Coronary artery (tissue), 2 donors: Measurements from ENCODE around the gene HMGN5.

Experiments
- DNase-seq: peaks from one replicate; pipeline ENCODE4 v3.0.0-alpha.2; 2017; ENCODE audit warnings: low spot score
- H3K27ac ChIP-seq, 2 donors: fragments of 200-600 bp; sonication (generic); one replicate each; pipeline ENCODE4 v1.5.1; 2016 to 2019
- H3K4me3 ChIP-seq: fragments of 200-600 bp; sonication (generic); 2 replicates; pipeline ENCODE4 v1.5.1; 2016; ENCODE audit warnings: mild to moderate bottlenecking, moderate library complexity
- TF ChIP-seq, protein P1 (sequence below): fragments of 200-600 bp; sonication (generic); IDR thresholded peaks from one replicate; pipeline ENCODE4 v1.5.1; 2019; ENCODE audit warnings: antibody characterized with exemption

HMGN5 gene

DNA sequence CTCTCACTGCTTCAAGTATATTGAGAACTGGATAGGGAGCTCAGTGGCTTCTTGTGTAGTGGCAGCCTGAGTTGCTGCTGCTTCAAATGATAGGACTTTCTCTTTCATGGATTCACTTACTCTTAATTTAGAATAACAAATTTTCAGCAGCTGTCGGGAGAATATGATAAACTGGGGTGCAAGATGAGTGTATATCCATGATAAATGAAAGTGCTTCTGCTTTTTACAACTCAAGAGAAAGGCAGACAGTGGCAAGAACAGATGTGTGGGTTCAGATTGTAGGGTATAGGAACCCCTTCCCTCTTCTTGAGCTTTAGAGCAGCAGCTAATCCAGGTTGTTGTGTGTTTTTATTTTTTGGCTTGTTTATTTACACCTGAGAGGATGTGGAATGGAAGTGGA is 1.2 kb upstream of the HMGN5 start:
- DNase-seq = no peak
- peak overlapping the region; percentile 73 for H3K4me3 ChIP-seq
- H3K27ac ChIP-seq = peak overlapping the region; percentile 55 to 84
- TF ChIP-seq, protein P1, sequence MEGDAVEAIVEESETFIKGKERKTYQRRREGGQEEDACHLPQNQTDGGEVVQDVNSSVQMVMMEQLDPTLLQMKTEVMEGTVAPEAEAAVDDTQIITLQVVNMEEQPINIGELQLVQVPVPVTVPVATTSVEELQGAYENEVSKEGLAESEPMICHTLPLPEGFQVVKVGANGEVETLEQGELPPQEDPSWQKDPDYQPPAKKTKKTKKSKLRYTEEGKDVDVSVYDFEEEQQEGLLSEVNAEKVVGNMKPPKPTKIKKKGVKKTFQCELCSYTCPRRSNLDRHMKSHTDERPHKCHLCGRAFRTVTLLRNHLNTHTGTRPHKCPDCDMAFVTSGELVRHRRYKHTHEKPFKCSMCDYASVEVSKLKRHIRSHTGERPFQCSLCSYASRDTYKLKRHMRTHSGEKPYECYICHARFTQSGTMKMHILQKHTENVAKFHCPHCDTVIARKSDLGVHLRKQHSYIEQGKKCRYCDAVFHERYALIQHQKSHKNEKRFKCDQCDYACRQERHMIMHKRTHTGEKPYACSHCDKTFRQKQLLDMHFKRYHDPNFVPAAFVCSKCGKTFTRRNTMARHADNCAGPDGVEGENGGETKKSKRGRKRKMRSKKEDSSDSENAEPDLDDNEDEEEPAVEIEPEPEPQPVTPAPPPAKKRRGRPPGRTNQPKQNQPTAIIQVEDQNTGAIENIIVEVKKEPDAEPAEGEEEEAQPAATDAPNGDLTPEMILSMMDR = no peak

DNA sequence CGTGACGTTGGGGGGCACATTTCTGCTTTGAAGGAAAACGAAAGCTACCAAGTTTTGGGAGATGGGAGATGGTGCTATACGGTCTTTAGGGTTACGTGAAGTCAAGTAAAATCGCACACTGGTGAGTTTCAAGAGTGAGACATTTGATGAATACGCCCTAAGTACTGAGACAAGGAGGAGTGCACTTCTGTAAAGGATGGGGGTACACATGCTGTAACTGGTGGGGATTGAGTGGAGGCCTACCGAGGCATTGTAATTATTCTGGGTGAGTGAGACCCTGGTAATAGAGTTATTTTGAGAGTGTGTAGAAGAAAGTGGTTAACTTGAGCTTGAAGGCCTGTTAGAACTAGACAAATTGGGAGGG is 725 bp upstream of the HMGN5 start:
- TF ChIP-seq, protein P1 = no peak
- Histone ChIP-seq H3K27ac (peak overlapping the region; percentile 55 to 84), H3K4me3 (peak overlapping the region; percentile 73)
- no peak for DNase-seq

DNA sequence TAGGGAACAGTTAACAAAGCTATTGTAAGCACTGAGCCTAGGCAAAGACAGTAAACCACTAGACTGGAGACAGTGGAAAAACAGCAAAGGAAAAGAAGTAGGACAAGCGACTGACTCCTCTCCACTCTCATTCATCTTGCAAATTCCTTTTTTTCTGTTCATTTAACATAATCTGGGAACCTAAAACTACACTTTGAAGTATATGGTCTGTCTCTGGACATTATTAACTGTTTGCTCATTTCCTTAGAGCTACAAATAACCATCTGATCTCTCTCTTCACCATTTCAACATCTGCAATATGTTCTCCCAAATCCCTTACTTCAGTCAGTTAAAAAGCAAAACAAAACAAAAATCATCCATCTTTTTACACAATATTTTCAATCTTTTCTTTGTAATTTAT is 642 bp downstream of the HMGN5 start:
- peak overlapping the region; percentile 55 to 84 for H3K27ac ChIP-seq
- TF ChIP-seq, protein P1 = no peak
- DNase-seq = no peak
- H3K4me3 ChIP-seq = peak overlapping the region; percentile 73

DNA sequence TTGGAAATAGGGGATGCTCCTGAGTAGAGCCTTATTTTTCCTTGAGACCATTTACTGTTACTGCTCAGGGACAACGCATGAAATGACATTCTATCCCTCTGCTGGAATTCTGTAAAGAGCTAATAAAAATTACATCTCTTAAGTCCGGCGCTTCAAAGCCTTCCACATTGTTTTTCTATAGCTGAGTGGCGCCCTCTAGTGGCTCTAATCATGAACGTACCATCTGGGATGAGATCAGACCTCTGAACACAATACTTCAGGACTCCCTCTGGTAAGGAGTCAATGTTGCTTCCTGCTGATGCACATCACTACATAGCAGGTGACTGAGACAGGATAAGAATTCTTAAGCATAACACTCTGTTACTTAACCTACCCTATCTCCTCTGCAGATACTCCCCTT is 6.0 kb downstream of the HMGN5 start:
- Histone ChIP-seq H3K27ac (no peak overlapping the region), H3K4me3 (no peak overlapping the region)
- TF ChIP-seq, protein P1 = peak; percentile 33
- no peak for DNase-seq

DNA sequence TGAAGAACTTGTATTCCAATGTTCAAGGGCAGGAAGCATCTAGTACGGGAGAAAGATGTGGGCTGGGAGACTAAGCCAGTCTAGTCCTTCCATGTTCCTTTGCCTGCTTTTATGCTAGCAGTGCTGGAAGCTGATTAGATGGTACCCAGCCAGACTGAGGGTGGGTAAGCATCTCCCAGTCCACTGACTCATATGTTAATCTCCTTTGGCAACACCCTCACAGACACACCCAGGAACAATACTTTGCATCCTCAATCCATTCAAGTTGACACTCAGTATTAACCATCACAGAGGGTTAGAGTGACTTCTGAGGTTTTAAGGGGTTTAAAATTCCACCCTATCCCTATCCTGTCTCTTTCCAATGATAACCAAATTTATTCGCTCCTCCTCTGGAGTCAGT is 6.5 kb downstream of the HMGN5 start:
- TF ChIP-seq, protein P1 = no peak
- no peak for DNase-seq
- H3K4me3 ChIP-seq = no peak overlapping the region

DNA sequence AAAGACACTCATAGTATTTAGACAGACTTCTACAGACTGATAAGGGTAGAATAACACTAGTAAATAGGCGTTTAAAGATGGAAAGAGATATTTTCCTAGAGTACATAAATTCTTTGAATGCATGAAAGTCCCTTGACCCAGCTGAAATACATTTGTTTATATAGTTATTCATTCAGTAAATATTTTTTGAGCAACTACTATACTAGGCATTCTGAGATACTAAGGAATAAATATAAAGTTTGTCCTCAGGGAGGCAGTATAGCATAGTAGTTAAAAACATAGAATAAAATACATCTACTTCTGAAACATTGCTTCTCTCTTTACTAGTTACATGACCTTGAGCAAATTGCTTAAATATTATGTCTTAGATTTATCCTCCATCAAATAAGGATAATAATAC is 27.4 kb downstream of the HMGN5 start:
- TF ChIP-seq, protein P1 = no peak
- no peak overlapping the region for H3K27ac ChIP-seq
- DNase-seq = no peak
- no peak overlapping the region for H3K4me3 ChIP-seq

More for the DNA sequence above, 6.5 kb downstream of the HMGN5 start:
- H3K27ac ChIP-seq = no peak overlapping the region

DNA sequence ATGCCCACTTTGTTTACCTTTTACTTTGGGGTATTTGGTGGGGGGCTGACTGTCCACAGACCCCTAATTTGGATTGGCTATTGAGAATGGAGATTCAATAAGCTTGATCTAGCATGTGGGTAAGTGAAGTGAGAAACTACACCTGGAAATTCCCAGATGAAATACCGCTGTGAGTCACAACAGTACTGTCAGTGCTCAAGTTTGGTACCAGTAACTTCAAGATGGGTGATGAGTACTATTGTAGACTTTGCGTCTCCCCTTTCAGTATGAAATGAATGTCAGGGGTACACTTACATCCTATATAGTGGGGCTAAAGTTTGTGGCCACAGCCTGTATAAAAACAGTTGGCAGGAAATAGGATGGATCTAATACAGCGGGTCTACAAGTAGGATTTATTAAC is 33.3 kb downstream of the HMGN5 start:
- H3K4me3 ChIP-seq = no peak overlapping the region
- DNase-seq = no peak
- no peak overlapping the region for H3K27ac ChIP-seq
- TF ChIP-seq, protein P1 = no peak
